ENCODE results near the gene STAM2. TPM values are rescaled to one million over a fixed set of nuclear protein-coding genes. Genes with fewer than 3 reads are reported as not detected.

STAM2 gene
- total RNA-seq, 1 donor from 2014 or later = 20.5 TPM

GRCh38 chr2:152071092-152071491, 104.5 kb downstream of the STAM2 start:
- no peak for ATAC-seq

- peak; percentile 29 for ATAC-seq
Observed at GRCh38 chr2:152068226-152068625, 107.3 kb downstream of the STAM2 start.

- ATAC-seq = peak; percentile 77
Observed at GRCh38 chr2:152067823-152068222, 107.7 kb downstream of the STAM2 start.

Other genes with a start within 250 kb of the STAM2 start
- gene CACNB4, start 76.7 kb downstream of the STAM2 start, total RNA-seq = 9.6 TPM
- gene FMNL2, start 159.4 kb upstream of the STAM2 start, total RNA-seq = 12.4 TPM